ENCODE results near the gene FCMR.

FCMR gene

DNA sequence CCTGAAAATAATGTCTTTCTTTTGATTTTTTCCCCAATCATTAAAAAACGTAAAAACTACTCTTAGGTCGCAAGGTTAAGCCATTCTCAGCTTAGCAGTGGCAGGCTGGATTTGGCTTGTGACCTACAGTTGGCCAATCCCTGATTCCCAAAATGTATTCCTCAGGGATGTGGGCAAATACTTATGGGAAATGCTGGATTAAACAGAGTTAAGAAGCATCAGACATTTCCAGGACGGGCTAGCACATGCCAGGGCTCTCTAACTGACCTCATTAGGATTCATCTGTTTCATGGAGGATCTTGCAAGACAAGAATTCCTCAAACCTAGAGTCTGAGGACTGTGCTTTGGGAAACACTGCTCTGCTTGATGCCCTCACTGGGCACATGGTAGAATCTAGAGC lies 25.5 kb downstream of the FCMR start:
- Histone ChIP-seq H3K27me3 (no peaks in the 10 kb centered on the region), H3K9me3 (peaks cover 4% of the 10 kb centered on the region; the same call in 1 of the 2 replicates), H3K9ac (no peak overlapping the region), H4K20me1 (no peaks in the 10 kb centered on the region), H3K27ac (no peak overlapping the region), H3K36me3 (no peaks in the 10 kb centered on the region), H3K4me1 (peaks cover 15% of the 10 kb centered on the region), H3K4me3 (no peak overlapping the region), H3K4me2 (no peak overlapping the region)
- no peak for TF ChIP-seq Cebpa-rat (IDR thresholded peaks at IDR 0.05)

DNA sequence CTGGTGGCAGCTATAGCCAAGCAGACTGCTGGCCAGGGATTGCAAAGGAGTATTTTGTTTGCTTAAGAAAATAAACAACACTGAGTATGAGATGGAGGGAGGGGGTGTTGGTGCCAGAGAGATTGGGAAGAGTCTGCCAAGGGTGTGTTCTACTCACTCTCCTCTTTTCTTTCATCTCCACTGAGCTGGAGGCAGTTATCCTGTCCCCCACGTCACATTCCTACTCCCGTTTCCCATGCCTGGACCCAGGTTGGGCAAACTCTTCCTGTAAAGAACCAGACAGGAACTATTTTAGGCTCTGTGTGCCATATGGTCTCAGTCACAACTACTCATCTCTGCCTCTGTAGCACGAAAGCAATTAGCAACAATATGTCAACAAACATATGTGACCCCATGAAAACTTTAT lies 25.9 kb downstream of the FCMR start:
- no peak overlapping the region for H3K4me2 ChIP-seq
- H3K4me1 ChIP-seq, result peaks cover 19% of the 10 kb centered on the region
- H3K9me3 ChIP-seq, result peaks cover 9% of the 10 kb centered on the region; the same call in 1 of the 2 replicates
- H3K27ac ChIP-seq, result no peak overlapping the region
- H4K20me1 ChIP-seq, result no peaks in the 10 kb centered on the region
- H3K4me3 ChIP-seq, result no peak overlapping the region
- H3K9ac ChIP-seq, result no peak overlapping the region
- no peaks in the 10 kb centered on the region for H3K27me3 ChIP-seq
- TF ChIP-seq Cebpa-rat (IDR thresholded peaks at IDR 0.05), result no peak
- no peaks in the 10 kb centered on the region for H3K36me3 ChIP-seq

DNA sequence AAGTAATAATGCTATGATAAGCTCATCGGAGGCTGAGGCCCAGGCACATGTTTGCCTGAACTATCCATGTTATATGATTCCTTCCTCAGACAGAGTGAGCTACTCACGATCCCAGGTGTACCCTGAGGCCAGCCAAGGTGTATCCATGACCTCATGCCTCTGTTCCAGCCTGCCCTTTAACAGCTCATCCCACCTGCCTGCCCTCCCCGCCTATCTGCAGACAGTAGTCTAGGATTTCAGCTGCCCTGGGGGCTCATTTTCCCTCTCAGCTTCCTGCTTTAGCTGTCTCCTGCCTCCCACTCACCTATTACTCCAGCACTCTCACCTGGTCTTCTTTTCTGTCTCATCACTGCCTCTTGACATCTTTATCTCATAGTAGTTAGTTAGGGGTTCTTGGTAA lies 26.4 kb downstream of the FCMR start:
- Histone ChIP-seq H3K9ac (no peak overlapping the region), H3K27ac (no peak overlapping the region)

DNA sequence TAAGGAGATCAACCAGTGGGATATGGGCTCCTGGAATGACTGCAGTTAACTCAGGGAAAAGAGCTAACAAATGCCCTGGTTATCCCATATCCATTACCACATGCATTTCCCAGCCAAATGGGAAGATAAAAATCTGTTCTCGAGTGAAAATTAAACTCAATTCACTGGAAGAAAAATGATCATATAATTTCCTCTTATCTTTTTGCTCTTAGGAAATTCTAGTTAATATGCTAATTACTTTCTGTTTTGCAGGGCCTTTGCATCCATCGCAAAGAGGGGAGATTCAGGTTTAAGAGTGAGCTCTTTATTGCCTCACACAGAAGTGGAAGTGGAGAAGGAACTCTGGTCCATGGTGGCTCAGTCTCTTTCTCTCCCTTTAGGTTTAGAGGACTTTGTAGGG lies 28.4 kb downstream of the FCMR start:
- no peak overlapping the region for H3K4me3 ChIP-seq
- H3K36me3 ChIP-seq, result no peaks in the 10 kb centered on the region
- H3K27me3 ChIP-seq, result no peaks in the 10 kb centered on the region
- H3K4me2 ChIP-seq, result no peak overlapping the region
- H3K4me1 ChIP-seq, result peaks cover 28% of the 10 kb centered on the region
- peaks cover 9% of the 10 kb centered on the region; the same call in 1 of the 2 replicates for H3K9me3 ChIP-seq
- no peaks in the 10 kb centered on the region for H4K20me1 ChIP-seq
- no peak overlapping the region for H3K9ac ChIP-seq
- no peak overlapping the region for H3K27ac ChIP-seq
- no peak for TF ChIP-seq Cebpa-rat (IDR thresholded peaks at IDR 0.05)

More for the DNA sequence above, 26.4 kb downstream of the FCMR start:
- Histone ChIP-seq H4K20me1 (no peaks in the 10 kb centered on the region), H3K4me1 (peaks cover 24% of the 10 kb centered on the region), H3K4me3 (no peak overlapping the region), H3K4me2 (no peak overlapping the region), H3K27me3 (no peaks in the 10 kb centered on the region), H3K36me3 (no peaks in the 10 kb centered on the region), H3K9me3 (peaks cover 9% of the 10 kb centered on the region; the same call in 1 of the 2 replicates)
- TF ChIP-seq Cebpa-rat (IDR thresholded peaks at IDR 0.05), result no peak

DNA sequence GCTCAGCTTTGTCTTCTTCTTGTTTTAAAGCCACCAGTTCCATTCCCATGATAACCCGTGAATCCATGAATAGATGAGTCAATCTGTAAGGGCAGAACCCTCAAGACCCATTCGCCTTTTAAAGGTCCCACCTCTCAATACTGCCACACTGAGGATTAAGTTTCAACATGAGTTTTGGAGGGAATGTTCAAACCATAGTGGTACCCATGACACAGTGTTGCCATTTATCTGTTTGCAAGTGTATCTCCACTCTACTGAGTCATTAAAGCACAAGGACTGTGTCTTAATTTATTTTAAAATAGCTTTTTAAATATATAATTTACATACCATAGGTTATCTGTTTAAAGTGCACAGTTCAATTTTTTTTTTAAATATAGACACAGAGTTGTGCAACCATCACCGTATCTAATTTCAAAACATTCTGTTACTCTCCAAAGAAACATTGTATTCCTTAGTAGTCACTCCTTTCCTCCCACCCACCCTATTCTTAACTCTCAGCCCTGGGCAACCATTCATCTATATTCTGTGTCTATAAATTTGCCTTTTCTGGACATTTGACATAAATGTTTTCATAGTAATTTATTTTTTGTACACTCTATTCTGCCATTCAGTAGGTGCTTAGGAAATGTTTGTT lies 29.3 kb downstream of the FCMR start:
- H3K4me2 ChIP-seq, result no peak overlapping the region
- no peaks in the 10 kb centered on the region for H4K20me1 ChIP-seq
- no peak overlapping the region for H3K27ac ChIP-seq
- peaks cover 28% of the 10 kb centered on the region for H3K4me1 ChIP-seq
- no peaks in the 10 kb centered on the region for H3K36me3 ChIP-seq
- TF ChIP-seq Cebpa-rat (IDR thresholded peaks at IDR 0.05), result no peak
- H3K27me3 ChIP-seq, result no peaks in the 10 kb centered on the region
- H3K9ac ChIP-seq, result no peak overlapping the region
- no peak overlapping the region for H3K4me3 ChIP-seq
- H3K9me3 ChIP-seq, result peaks cover 9% of the 10 kb centered on the region; the same call in 1 of the 2 replicates

DNA sequence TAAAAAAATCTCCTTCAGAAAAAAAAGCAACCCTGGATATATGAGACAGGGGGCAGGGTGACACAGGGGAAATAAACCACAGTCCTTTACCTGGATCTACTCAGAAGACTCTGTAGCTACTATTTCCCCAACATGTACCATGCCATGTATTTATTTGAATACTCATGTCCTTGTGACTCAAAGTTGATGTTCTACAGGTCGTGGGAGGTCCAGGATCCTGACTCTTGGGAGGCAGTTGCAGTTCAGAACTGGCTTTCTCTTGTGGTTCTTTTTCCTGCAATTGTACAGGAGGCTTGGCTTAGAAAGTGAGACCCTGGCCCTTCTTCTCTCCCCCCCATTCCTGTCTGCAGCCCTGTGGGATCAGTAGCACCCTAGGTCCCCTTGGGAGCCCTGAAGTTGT lies 30.3 kb downstream of the FCMR start:
- Histone ChIP-seq H3K4me2 (peak overlapping the region; percentile 61), H3K4me3 (no peak overlapping the region), H3K27ac (no peak overlapping the region), H3K9ac (no peak overlapping the region), H4K20me1 (no peaks in the 10 kb centered on the region), H3K36me3 (no peaks in the 10 kb centered on the region), H3K9me3 (peaks cover 9% of the 10 kb centered on the region; the same call in 1 of the 2 replicates), H3K4me1 (peaks cover 21% of the 10 kb centered on the region), H3K27me3 (no peaks in the 10 kb centered on the region)
- no peak for TF ChIP-seq Cebpa-rat (IDR thresholded peaks at IDR 0.05)

DNA sequence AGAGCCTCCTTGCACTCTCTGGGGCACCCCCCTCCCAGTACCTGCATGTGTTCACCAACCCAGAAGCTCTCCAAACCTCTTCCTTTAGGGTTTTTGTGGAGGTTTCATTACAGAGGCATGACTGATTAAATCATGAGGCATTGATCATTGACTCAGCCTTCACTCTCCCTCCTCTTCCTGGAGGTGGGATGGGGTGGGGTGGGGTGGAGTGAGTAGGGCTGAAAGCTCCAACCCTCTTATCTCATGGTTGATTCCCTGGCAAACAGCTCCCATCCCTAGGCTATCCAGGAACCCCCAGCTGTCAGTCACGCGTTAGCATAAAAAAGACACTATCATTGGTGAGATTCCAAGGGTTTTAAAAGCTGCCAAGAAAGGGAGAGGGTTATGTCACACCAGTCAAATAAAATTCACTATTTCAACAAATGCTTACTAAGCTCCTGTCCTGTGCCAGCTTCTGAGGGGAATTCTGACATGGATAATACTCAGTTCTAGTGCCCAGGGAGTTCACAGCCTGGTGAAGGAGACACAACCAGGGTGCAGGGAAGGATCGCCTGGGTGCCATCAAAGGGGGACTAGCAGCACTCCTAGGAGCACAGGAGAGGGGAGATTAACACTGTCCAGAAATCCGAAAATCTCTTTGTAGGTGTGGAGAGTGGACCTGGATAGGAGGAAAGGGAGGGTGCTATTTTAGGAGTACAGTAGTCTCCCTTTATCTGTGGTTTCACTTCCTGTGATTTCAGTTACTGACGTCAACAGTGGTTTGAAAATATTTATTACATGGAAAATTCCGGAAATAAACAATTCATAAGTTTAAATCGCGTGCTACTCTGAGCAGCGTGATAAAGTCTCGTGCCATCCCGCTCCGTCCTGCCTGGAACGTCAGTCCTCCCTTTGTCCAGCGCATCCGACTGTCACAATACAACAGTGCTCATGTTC lies 31.3 kb downstream of the FCMR start:
- TF ChIP-seq Cebpa-rat (IDR thresholded peaks at IDR 0.05), result no peak
- peaks cover 20% of the 10 kb centered on the region for H3K4me1 ChIP-seq
- peaks cover 9% of the 10 kb centered on the region; the same call in 1 of the 2 replicates for H3K9me3 ChIP-seq
- H3K27me3 ChIP-seq, result no peaks in the 10 kb centered on the region
- H3K36me3 ChIP-seq, result no peaks in the 10 kb centered on the region
- H3K4me3 ChIP-seq, result no peak overlapping the region
- H3K4me2 ChIP-seq, result peak overlapping the region; percentile 61
- peak overlapping the region; percentile 48; the same call in 1 of the 2 replicates for H3K27ac ChIP-seq
- no peak overlapping the region for H3K9ac ChIP-seq
- no peaks in the 10 kb centered on the region for H4K20me1 ChIP-seq

DNA sequence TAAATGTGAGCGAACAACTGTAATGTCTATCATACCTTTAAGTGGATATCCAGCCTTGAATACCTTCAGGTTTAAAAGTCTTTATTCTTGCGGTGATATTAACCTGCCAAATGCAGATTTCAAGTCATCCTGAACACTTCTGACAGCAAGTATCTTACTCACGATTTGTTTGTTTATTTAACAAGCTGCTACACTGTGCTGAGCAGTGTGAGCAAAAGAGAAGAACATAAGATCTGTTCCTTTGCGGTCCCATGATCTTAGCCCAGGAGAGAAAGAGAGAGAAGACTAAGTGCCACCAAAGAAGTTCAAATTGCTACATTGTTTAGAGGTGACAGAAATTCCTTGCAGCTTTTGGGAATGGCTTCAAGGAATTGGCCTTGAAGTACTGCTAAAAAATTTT lies 34.0 kb downstream of the FCMR start:
- Histone ChIP-seq H3K9me3 (peaks cover 9% of the 10 kb centered on the region; the same call in 1 of the 2 replicates), H3K36me3 (no peaks in the 10 kb centered on the region), H3K27me3 (no peaks in the 10 kb centered on the region), H3K9ac (no peak overlapping the region), H3K4me2 (no peak overlapping the region), H4K20me1 (no peaks in the 10 kb centered on the region), H3K4me1 (peaks cover 20% of the 10 kb centered on the region), H3K4me3 (no peak overlapping the region), H3K27ac (no peak overlapping the region)
- TF ChIP-seq Cebpa-rat (IDR thresholded peaks at IDR 0.05), result no peak

DNA sequence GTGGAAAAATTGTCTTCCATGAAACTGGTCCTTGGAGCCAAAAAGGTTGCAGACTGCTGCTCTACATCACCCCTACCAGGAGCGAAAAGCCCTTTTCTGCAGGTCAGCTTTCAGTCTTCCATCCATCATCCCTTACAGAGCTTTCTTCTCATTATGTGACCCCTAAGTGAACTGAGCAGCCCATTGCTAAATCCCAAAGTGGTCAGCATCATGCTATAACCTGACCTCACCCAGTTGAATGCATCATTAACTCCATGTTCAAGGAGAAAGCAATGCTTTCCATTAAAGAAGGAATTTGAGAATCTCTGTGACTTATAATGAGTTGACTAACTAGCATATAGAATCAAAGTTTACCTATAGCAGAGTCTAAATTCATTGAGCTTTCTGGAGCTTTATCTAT lies 34.9 kb downstream of the FCMR start:
- no peak overlapping the region for H3K27ac ChIP-seq
- no peak overlapping the region for H3K4me2 ChIP-seq
- H3K9me3 ChIP-seq, result peaks cover 9% of the 10 kb centered on the region; the same call in 1 of the 2 replicates
- peaks cover 19% of the 10 kb centered on the region for H3K4me1 ChIP-seq
- H3K36me3 ChIP-seq, result no peaks in the 10 kb centered on the region
- no peaks in the 10 kb centered on the region for H4K20me1 ChIP-seq
- H3K9ac ChIP-seq, result no peak overlapping the region
- H3K27me3 ChIP-seq, result no peaks in the 10 kb centered on the region
- TF ChIP-seq Cebpa-rat (IDR thresholded peaks at IDR 0.05), result no peak
- H3K4me3 ChIP-seq, result no peak overlapping the region
